Left hindlimb (tissue), 1 donor: Measurements from ENCODE around the gene PCK2.

Source experiments
- DNase-seq: peaks from one replicate; pipeline ENCODE4 v3.0.0-alpha.2; 2018

Gene PCK2

DNA sequence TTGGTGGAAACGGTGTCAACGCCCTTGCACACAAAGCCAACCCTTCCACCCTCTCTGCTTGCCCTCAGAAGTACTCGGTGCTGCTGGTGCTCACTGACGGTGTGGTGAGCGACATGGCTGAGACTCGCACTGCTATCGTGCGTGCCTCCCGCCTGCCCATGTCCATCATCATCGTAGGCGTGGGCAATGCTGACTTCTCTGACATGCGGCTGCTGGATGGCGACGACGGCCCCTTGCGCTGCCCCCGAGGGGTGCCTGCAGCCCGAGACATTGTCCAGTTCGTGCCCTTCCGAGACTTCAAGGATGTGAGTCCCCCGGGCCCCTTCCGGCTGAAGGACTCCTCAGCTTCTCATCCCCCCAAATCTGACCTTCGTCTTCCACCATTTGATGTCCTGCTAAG is 17.0 kb upstream of the PCK2 start:
- DNase-seq = no peak

DNA sequence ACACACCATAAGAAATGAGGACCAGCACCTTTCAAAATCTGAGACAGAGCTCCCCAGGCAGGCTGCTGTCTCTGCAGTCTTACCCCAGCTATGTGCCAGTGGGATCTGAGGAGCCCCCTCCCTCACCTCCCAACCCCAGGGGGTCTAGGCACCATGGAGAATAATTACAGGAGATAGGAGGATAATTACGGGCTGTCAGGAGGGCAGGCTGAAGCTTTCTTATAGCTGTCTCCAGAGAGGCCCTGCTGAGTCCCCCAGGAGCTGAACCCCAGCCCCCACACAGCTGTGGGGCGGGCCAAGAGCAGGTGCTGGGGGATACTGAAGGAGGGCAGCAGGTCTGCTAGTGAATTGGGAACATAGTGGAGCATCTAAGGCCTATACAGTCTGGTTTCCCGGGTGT is 16.0 kb upstream of the PCK2 start:
- DNase-seq = no peak

DNA sequence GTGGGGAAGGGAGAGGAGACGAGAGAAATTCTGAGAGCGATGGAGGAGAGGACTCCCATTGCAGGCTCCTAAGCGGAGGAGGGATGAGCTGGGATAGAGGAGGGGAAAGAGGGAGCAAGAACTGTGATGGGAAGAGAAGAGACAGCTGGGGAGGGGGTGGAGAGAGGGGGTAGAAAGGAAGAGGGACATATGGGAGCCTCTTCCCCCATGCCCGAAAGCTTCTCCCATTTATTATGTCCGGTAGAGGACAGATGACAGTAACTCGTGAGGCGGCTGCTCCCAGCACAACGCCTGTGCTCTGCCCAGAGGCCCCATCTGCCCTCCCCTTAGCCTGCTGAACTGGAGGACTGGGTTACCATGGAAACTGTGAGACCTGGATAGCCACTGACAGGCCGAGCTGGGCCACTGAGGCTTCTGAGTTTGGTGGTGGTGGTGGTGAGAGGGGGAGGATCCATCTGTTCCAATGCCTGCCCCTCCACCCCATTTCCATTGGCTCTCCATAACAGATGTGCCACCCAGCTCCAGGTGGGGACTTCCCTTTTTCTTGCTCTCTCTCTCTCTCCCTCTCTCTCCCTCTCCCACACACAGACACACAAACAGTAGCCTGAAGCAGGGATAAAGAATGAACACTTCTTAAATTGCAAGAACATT is 14.5 kb upstream of the PCK2 start:
- DNase-seq = no peak

DNA sequence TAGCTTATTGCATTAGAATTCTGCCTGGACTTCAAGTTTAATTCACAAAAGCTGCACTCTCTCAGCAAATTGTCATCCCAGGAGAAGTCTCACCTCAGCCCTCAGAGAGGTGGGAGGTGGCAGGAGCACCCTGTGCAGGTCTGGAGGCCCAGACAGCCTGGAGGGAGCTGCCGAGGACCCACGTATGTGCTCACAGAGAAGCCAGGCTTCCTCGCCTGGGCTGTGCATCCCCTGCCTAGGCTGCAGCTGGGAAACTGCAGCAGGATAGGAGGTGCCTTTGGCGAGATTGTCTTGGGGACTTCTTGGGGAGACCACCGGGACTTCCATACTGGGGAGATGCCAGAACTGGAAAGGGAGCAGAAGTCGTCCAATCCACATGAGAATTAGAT is 14.0 kb upstream of the PCK2 start:
- DNase-seq = no peak

DNA sequence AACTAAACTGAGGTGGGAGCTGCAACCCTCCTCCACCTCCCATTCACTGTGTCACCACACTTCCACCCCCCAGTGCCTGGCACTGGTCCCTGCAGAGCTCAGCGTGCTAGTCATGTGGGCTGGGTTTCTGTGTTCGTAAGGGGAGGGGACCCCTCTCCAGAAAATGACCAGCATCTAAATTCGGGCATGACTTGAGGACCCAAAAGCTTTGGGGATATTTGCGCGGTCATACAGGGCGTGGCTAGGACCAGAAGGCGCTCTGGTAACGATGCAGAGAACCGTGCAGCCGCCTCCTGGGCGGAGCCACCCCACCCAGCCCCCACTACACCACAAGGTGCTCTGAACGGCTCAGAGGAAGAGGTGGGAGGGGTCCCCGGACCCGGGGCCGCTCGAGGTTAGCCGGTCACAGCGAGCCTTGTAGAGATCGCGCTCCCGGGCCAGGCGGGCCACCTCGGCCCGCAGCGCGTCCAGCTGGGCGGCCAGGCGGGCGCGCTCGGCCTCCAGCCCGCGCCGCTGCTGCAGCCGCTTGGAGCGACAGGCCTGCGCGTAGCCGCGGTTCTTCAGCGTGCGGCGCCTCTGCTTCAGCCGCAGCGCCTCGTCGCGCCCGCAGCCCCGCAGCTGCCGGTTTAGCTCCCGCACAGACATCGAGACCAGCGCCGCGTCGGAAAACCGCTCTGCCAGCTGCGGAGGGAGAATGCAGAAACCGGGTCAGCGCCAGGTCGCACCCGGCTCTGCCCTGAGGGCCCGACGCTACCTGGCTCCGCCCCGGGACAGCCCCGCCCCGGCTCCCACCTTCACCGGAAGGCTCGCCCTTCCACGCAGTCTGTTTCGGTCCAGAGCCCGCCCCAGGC is 13.0 kb upstream of the PCK2 start:
- no peak for DNase-seq

DNA sequence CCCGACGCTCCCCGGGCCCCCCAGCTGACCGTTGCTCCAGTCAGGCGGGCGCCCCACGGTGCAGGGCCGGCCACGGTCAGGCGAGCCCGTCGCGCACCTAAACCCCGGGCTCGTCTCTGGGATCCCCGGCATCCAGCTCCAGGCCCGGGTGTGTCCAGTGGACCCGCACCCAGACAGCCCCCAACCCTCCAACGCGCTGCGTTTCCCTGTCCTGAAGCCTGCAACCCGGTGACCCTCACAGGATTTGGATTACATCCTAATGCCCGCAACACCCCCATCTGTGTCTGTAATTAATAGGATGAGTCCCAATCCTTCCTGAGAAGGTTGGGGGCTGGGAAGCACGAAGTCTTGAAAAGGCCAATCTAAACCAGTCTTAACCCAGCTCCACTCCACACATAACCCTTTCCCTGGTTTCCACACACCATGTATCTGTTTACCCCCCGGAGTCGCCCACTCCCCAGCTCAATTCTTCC is 12.3 kb upstream of the PCK2 start:
- no peak for DNase-seq

DNA sequence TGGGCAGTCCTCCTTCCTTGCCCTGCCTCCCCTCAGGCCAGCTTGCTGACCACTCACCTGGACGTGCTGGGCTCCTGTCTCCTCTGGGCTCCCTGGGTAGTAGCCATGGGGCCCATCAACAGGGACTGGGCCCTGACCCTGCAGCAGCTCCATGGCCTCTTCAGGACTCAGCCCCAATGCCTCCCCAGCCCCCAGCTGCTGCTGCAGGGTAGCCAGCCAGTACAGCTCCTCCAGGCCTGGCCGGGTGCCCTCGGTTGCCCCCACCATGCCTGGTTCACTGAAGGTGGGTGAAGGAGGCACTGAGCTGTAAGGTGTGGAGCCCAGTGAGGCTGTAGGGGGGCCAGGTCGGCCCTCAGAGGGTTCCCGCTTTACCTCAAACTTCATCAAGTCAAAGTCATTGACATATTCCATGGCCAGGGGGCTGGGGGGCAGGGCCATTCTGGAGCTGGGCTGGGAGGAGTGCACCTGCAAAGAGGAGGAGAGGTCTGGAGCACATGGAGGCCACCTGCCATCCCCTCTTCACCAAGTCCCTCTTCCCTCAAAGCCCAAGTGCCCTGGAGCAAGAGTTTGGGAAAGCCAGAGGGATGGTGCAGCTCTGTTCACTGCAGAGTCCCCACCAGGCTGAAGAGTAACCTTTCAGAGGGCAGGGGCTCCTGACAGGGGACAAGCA is 11.6 kb upstream of the PCK2 start:
- no peak for DNase-seq

DNA sequence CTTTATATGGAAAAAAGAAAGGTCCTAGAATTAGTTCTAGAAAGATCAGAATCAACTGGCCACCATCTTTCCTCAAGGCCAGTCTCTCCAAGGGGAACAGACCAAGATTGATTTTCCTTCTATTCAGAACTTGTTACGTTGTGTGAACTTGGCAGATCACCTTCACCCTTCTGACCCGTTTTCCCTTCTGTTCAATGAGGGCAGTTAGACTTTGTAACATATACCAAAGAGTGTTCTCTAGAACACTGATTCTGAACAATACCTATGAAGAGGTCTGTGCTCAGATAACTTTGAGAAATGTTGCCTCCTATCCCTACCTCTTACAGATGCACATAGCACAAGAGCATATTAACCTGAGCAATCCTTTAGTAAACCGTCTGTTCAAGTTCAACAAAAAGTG is 10.6 kb upstream of the PCK2 start:
- DNase-seq = no peak

DNA sequence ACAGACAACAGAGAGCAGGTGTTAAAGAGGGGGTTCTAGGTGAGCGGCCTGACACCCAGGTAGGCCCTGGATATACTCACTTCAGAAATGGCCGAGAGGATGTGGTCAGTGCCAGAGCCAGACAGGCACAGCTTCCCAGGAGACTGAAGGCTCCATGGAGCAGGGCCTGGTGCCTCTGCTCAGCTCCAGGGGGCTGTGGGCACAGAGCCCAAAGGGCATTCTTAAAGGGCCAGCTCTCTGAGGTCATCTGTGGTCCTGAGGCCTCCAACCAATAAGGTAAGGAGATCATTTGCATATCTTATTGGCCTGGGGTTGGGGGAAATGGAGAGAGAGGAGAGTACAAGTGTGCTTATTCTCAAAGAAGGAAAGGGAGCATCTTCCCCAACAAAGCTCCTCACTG is 9.7 kb upstream of the PCK2 start:
- DNase-seq = no peak

DNA sequence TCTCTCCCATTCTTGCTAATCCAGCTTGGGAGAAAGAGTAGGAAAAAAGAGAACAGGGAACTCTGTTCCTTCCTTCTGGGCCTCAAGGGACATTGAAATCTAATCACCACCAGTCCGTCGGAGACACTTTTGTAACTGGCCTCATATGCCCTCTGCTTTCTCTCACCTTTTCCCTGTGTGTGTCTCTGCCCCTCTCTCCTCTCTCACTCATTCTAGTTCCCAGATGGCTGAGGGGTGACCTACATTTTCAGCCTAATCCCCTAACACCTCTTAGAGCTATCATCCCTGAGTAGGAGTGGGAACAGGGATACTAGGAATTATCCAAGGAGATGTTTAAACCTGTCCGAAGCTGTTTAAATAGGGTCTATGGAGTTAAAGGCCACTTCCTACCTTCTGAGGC is 8.9 kb upstream of the PCK2 start:
- DNase-seq = no peak

DNA sequence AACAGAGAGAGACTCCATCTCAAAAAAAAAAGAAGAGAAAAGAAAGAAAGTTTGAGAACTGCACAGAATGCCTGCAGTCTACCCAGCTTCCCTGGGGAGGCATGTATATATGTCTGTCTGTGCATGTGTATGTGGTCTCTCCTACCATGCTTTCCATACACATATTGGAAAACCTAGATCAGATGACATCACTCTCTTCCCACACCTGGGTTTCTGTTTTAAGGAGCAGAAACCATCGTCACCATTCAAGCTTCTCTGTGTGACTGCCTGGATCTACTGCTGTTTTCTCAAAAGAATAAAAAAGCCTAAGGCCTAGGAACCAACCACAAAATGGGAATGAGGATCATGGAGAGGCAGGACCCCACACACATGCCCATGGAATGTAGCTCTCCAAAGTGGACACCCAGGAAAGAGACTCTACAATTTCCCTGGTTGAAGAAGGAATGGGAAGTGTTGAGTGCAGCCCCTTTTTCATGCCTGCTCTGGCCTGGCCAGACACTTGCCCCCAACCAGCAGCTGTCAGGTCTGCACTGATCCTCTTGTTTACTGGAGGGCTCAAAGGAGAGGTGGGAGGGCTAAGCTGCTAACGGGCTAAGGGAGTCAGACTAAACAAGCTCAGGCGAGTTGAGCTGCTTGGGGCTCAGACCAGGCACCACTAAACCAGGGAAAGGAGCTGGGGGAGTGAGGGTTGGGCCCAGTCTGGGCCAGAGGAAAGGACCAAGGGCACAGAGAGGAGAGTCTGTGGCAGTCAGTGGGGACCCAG is 7.7 kb upstream of the PCK2 start:
- no peak for DNase-seq

DNA sequence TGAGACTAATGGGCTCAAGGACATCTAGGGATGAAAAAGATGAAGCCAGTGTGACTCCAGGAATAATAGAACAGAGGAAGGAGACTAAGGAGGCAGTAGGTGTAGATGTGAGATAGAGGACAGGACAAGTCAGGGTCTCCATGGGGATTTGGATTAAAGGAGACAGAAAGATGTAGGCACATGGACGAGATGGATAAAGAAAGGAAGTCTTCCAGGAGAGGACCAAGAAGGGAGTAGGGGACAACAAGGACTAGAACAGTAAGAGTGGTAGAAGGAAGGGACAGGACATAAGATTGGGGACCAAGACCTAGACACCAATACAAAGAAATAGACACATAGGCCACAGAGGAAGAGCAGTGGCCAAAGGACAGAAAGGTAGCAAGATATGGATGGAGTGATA is 7.1 kb upstream of the PCK2 start:
- no peak for DNase-seq

DNA sequence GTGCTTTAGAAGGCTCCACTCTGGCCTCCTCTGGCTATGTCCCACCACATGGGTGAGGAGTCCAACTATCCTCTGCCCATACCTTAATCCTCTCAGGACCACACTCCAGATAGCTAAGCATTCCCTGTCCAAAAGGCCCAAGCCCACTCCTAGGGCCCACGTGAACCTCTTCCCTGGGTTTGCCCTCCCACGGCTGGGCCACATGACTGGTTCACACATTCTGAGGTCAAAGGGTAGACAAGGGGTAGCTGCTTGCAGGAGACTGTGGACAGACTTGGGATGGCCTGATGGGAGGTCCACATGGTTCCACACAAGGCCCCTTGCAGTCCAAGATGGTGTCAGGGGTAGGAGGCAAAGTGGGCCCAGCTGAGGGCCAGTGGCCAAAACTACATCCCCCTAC is 6.0 kb upstream of the PCK2 start:
- DNase-seq = no peak

DNA sequence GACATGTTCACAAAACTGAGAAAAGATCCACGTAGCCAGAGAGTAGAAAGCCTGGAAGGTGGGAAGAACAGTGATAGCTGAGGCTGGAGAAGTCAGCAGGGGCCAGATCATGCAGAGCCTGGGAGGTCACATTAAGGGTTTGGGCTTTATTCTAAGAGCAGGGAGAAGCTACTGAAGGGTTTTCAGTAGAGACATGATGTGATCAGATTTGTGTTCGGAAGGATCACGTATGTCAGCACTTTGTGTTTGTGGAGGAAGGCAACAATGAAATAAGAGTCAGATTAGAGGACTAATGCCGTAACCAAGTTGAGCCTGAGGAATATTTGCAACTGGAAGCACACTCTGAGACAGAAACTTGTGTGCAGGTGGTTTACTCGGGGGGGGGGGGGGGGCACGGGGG is 4.2 kb upstream of the PCK2 start:
- DNase-seq = no peak

DNA sequence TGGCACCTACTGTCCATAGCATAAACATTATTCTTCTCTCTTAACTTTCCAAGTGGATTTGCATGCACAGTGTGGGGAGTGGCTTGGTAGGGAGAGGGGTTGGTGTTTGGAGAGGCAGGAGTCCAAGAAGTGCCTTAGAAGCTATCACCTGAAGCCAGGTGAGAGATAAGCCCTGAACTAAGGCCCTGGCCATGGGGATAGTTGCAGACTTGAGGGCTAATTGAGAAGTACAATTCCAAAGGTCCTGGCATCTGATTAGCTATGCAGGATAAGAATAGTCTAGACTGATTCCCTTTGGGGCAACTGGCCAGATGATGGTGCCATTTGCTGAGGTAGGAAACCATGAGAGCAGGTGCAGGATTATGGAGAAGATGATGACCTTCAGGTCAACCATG is 2.0 kb upstream of the PCK2 start:
- no peak for DNase-seq

DNA sequence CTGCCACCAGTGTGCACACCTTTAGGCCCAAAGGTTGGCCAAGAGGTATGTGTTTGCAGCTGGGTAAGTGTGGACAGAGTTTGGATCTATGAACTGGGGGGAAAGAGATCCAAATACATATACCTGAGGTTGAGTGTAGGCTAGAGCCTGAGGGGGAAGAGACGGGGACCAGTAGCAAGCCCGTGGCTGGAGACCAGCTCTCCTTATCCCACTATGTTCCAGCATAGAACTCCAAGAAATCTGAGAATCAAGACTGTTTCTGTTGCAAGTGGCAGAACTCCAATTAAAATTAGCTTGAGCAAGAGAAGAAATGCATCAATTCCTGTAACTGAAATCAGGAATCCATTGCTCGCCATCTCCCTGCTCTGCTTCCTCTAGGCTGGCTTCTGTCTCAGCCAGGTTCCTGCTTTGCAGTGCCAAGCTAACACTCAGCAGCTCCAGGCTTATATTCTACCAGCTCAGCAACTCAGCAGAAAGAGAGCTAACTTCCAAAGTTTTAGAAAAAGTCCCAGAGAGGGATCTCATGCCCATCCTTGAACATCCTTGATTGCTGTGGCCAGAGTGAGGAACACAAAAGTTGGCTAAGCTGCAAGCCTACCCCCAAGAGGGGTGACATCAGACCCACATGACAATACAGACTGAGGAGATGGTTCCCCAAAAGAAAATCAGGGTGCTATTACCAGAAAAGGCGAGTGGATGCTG is 1.5 kb upstream of the PCK2 start:
- DNase-seq = no peak

DNA sequence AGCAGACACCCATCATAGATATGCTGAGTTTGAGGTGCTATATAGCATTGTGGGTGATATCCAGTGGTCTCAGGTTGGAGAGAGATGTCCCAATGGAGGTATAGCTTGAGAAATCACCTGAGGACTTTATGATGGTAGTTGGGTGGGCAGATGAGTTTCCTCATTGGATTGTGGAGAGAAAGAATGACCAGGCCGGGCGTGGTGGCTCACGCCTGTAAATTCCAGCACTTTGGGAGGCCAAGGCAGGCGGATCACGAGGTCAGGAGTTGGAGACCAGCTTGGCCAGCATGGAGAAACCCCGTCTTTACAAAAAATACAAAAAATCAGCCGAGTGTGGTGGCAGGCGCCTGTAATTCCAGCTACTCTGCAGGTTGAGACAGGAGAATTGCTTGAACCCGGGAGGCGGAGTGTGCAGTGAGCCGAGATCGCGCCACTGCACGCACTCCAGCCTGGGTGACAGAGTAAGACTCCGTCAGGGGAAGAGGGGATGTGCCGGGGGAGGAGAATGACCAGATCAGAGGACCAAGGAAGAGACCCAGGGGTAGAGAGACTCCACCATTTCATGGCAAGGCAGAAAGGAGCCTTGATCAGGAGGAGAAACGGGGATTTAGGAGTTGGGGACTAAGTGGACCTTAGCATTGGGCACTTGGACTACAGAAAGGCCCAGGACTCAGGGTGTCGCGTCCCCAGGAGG is 757 bp upstream of the PCK2 start:
- no peak for DNase-seq

DNA sequence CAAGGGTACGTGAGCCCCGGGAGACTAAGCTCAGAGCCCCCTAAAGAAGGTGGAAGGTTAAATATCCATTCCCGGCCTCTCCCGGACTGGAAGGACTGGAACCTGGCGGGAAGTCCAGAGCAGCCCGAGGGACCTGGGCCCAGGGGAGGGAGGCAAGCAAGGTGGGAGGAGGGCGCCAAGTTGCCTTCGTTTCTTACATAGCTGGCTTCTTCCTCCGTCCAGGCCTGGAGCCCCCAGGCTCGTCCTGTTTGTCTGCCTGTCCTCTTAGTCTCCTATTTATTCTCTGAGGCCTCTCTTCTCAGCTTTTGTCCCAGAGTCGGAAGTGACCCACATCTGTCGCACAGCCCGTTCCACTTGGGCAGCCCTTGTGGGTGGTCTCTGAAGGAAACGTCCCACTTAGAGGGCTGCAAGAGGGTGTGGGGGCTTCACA is 745 bp downstream of the PCK2 start:
- DNase-seq = no peak

DNA sequence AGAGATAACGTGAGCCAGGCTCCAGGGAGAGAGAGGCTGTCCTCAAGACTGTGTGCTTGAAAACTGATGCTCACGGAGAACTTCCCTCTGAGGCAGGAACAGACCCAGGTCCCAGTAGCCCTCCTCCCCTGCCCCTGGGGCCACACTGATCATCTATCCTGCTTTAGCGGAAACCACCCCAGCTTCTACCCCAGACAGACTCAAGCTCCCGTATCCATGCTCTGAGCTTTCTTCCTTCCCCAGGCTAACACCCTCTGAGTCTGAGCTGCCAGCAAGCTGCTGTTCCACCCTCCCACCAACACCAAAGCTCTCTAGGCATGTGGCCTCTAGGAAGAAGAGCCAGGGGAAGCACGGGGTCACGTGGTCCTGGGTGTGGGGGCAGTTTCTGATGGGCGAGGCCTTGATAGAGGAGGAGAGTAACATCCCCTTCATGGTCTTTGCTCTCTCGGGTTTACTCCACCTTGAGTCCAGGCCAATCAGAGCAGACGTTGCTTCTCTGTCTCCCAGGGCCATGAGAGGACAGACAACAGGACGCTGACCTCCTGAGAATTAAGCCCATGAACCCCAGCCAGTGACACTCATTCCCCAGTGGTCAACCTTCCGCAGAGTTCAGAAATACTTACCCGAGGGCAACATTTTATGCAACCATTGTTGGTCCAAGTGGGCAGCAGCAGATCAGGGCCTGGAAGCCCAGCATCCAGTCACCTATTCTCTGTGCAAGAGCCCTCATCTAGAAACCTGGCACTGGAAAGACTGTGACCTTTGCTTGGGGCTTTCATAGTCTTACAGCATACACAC is 1.4 kb downstream of the PCK2 start:
- no peak for DNase-seq

DNA sequence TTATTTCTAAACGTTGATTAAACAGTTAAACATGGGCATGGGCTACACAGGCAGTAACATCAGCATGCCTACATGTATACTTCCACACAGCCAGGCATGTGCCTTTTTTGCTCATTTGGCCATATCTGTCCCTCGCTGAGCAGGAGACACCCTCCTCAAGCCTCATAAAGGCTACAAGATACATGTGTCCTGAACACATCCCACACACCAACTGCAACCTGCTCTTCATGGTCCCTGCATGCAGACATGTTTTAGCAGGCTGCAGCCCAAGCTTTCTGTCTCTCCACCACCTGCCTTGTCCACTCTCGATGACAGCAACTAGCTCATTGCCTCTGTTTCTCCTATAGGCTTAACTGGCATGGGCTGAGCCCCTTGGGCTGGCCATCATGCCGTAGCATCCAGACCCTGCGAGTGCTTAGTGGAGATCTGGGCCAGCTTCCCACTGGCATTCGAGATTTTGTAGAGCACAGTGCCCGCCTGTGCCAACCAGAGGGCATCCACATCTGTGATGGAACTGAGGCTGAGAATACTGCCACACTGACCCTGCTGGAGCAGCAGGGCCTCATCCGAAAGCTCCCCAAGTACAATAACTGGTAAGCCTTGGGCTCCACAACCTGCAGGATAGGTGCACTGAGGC is 2.6 kb downstream of the PCK2 start:
- no peak for DNase-seq
